ENCODE measurements around the gene TYW5. TPM values are rescaled to one million over a fixed set of nuclear protein-coding genes. Genes with fewer than 3 reads are reported as not detected.
"Not testable (repeated sequence)": the region's sequence is repeated elsewhere in the genome, so short reads cannot be mapped to it uniquely, and the experiment has no call there.

TYW5 gene
- total RNA-seq, 4 donors from 2014 or later, result 7.4 to 18.8 (median 14.6) TPM

GRCh38 chr2:199922856-199923255 lies 32.4 kb downstream of the TYW5 start:
- Histone ChIP-seq H3K27me3 (no peaks in the 10 kb centered on the region), H3K4me1 (no peaks in the 10 kb centered on the region), H3K9me3 (no peaks in the 10 kb centered on the region), H3K27ac (no peak overlapping the region), H3K4me3 (no peak overlapping the region), H3K36me3 (peaks cover 0 to 14% (median 0%) of the 10 kb centered on the region in 3 donors)
- no peak for TF ChIP-seq CTCF (IDR thresholded peaks at IDR 0.05)
- no peak for DNase-seq

- no peak overlapping the region for H3K4me3 ChIP-seq
- no peak for TF ChIP-seq POLR2A (IDR thresholded peaks at IDR 0.05)
- no peak for TF ChIP-seq CTCF (IDR thresholded peaks at IDR 0.05)
- DNase-seq, result no peak
- no peaks in the 10 kb centered on the region for H3K9me3 ChIP-seq
- H3K4me1 ChIP-seq, result peaks cover 0 to 17% (median 3%) of the 10 kb centered on the region in 4 donors
- no peaks in the 10 kb centered on the region for H3K27me3 ChIP-seq
- H3K27ac ChIP-seq, result no peak overlapping the region
- peaks cover 0 to 37% (median 0%) of the 10 kb centered on the region in 3 donors for H3K36me3 ChIP-seq
Observed at GRCh38 chr2:199916980-199917379, 38.3 kb downstream of the TYW5 start.

- Histone ChIP-seq H3K36me3 (peaks cover 0 to 37% (median 0%) of the 10 kb centered on the region in 3 donors), H3K4me1 (peaks cover 0 to 17% (median 3%) of the 10 kb centered on the region in 4 donors), H3K4me3 (no peak overlapping the region), H3K27me3 (no peaks in the 10 kb centered on the region), H3K9me3 (no peaks in the 10 kb centered on the region), H3K27ac (no peak overlapping the region)
- DNase-seq, result no peak
- TF ChIP-seq POLR2A (IDR thresholded peaks at IDR 0.05) (no peak), CTCF (IDR thresholded peaks at IDR 0.05) (no peak)
Observed at GRCh38 chr2:199914372-199914958, 40.8 kb downstream of the TYW5 start.

DNA sequence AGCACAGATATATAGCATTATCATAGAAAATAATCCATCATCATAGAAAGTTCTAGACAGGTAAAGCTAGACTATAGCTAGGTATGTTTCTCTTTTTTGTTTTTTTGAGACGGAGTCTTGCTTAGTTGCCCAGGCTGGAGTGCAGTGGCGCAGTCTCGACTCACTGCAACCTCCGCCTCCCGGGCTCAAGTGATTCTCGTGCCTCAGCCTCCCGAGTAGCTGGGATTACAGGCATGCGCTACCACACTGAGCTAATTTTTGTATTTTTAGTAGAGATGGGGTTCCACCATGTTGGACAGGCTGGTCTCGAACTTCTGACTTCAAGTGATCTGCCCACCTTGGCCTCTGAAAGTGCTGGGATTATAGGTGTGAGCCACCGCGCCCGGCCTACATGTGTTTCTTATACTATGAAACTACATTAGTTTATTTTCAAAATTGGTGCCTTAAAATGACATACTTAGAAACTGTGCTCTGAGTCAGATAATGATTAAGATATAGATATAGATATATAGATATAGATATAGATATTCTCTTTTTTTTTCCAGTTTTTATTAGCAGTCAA lies 42.7 kb downstream of the TYW5 start:
- H3K27ac ChIP-seq, DNase-seq, H3K27me3 ChIP-seq, H3K9me3 ChIP-seq: not testable (repeated sequence)
- H3K4me3 ChIP-seq, result peak overlapping the region in 2 of 4 donors; percentile 66 to 82
- peaks cover 0 to 21% (median 0%) of the 10 kb centered on the region in 3 donors for H3K36me3 ChIP-seq
- H3K4me1 ChIP-seq, result peaks cover 0 to 17% (median 3%) of the 10 kb centered on the region in 4 donors

GRCh38 chr2:199911877-199912161 lies 43.5 kb downstream of the TYW5 start:
- Histone ChIP-seq H3K4me3 (peak overlapping the region; percentile 66 to 84 (median 79)), H3K36me3 (peaks cover 0 to 13% (median 0%) of the 10 kb centered on the region in 3 donors), H3K9me3 (no peaks in the 10 kb centered on the region), H3K27ac (peak overlapping the region; percentile 88 to 96 (median 96)), H3K27me3 (no peaks in the 10 kb centered on the region), H3K4me1 (peaks cover 0 to 17% (median 3%) of the 10 kb centered on the region in 4 donors)
- DNase-seq, result no peak
- TF ChIP-seq POLR2A (IDR thresholded peaks at IDR 0.05) (no peak), CTCF (IDR thresholded peaks at IDR 0.05) (no peak)

DNA sequence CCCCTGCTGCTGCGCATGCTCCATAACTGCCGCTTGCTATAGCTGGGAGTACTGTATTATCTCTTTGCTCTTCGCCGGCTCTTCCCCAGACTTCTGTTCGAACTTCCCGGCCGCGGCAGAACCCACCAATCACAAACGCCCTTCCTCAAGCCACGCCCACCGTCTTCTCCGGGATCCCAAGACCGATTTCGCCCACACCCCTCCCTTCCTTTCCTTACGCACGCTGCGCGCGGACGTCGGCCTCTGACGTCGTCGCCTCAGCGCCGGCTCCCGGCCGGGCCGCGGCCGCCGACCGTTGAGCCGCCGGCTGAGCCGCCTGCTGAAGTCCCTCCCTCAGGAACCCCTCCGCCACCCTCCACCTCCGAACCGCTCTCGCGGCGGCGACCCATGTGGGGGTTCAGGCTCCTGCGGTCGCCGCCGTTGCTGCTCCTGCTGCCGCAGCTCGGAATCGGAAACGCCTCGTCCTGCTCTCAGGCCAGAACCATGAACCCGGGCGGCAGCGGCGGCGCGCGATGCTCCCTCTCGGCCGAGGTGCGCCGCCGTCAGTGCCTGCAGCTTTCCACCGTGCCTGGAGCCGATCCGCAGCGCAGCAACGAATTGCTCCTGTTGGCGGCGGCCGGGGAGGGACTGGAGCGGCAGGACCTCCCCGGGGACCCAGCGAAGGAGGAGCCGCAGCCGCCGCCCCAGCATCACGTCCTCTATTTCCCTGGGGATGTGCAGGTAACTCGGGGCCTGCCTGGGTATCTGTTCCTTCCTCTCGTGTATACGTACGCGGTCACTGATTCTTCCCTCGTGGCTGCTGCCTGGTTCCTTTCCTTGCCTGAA lies 44.0 kb downstream of the TYW5 start, which contains the start of gene C2orf69:
TSS of gene C2orf69 (plus strand) at position 242 of the 825 bp plus-strand sequence. CDS start at position 388, 146 bp downstream.
- H3K27me3 ChIP-seq, result no peaks in the 10 kb centered on the region
- H3K36me3 ChIP-seq, result peaks cover 0 to 7% (median 0%) of the 10 kb centered on the region in 3 donors
- TF ChIP-seq POLR2A (IDR thresholded peaks at IDR 0.05), result peak; percentile 77 to 86
- no peak for TF ChIP-seq CTCF (IDR thresholded peaks at IDR 0.05)
- no peaks in the 10 kb centered on the region for H3K9me3 ChIP-seq
- H3K27ac ChIP-seq, result peak within 1 kb of the TSS; percentile 88 to 96 (median 96)
- peaks cover 0 to 17% (median 3%) of the 10 kb centered on the region in 4 donors for H3K4me1 ChIP-seq
- H3K4me3 ChIP-seq, result peak within 1 kb of the TSS; percentile 66 to 84 (median 79)
- DNase-seq, result peak; percentile 97 to 98 (median 98)

All from Peyer's patch (tissue), 4 donors.